HG02973 (cell line): ENCODE data around the gene ZNF492.
"Not testable (repeated sequence)": the region's sequence is repeated elsewhere in the genome, so short reads cannot be mapped to it uniquely, and the experiment has no call there.

Experiments used
- ATAC-seq: cut with Tn5 transposase; IDR thresholded peaks from one replicate; pipeline ENCODE4 v1.9.1; 2021; ENCODE audit warnings: moderate library complexity; ENCODE audit not compliant: unreplicated experiment

Gene ZNF492

DNA sequence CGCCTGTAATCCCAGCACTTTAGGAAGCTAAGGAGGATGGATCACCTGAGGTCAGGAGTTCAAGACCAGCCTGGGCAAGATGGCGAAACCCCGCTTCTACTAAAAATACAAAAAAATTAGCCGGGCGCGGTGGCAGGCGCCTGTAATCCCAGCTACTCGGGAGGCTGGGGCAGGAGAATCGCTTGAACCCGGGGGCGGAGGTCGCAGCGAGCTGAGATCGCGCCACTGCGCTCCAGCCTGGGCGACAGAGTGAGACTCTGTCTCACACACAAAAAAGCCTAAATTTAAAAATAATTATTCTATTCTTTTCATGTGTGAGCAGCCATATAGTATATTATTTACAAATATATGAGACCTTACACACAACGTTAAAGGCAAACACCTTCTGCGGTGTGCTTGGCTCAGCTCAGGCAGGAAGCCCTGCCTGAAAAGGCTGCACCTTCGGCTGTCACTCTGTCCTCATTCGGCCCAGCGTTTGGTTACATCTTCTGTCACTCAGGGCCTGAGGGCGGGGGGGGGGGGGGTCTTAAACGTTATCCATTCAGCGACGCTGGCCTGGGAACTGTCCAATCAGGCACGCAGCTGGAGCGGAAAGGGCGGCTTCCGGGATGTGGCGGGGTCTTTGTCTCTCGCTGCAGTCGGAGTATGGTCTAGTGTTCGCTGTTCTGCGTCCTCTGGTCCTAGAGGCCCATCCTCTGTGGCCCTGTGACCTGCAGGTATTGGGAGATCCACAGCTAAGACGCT lies at the start of gene ZNF492:
TSS of gene ZNF492 (plus strand) at position 619 of the 744 bp plus-strand sequence. CDS start 19,076 bp downstream, outside the sequence.
- ATAC-seq = not testable (repeated sequence)

DNA sequence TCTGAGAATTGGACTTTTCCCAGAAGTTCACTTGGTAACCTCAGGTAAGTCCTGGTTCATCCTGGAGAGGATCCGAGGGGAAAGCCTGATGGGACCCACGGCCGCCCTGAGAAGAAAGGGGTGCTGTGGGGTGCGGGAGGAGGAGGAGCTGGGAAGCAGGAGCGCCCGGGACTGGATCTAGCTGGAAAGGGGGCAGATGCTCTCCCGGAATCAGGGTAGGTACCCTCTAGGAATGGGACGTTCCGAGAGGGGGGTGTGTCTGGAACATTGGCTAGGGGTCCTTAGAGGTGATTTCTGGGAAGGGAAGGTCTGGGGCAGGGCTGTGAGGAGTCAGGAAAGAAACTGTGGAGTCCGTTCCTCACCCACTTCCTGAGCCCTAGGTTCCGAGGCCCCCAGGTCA lies 38.7 kb upstream of the ZNF492 start:
- ATAC-seq = no peak

DNA sequence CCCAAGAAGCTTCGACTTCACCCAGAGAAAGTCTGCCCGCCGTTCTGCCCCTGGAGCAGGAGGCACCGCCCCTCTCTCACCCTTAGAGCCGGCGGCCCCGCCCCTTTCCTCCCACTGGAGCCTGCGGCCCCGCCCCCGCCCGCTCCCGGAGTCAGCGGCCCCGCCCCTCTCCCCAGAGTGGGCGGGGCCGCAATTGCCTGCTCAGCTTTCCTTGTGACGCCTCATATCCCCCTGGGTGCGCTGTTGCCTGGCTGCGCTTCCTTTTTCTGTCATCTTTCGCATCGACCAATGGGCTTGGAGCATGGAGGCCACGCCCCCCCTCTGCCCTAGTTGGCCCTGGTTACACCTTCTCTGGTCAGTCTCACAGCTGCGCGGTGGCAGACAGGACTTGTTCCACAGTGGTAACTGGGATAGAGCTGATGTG lies 38.2 kb upstream of the ZNF492 start:
- no peak for ATAC-seq

DNA sequence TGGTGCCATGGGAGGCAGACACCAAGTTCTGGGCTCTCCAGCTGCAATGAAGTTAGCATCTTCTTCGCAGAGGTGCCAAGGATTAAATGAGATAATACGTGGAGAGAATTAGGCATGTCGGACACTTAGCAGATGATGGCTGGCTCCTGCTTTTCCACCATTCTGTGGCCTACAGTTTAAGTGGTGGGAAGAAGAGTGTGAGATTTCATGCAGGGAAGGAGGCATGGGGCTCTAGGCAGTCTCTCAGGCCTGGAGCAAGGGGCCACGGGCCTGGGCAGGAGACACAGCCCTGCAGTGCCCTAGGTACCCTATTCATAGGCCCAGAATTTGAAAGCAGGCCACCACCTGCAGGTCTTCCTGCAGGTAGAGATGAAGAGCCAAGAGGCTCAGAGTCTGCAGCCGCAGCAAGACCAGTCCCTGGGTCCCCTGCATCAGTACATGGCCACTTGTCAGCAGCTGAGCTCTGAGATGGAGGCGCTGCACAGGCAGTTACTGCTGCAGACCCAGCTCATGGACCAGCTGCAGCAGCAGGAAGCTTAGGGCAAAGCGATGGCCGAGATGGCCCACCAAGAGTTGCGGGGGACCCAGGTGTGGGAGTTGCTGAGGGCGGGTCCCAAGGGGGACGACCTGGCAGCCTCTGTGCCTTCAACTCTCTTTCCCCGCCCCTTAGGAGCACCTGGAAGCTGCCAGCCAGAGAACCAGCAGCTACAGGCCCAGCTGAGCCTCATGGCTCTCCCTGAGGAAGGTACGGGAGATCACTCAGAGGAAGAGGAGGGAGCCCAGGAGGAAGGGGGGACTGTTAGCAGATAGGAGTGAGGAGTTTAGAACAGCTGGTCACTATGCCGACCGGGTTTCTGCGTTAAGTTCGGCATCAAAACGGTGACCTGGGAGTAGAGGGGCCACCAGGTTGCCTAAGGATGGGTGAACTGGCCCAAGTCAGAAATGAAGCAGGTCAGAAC lies 33.2 kb upstream of the ZNF492 start:
- ATAC-seq = no peak

DNA sequence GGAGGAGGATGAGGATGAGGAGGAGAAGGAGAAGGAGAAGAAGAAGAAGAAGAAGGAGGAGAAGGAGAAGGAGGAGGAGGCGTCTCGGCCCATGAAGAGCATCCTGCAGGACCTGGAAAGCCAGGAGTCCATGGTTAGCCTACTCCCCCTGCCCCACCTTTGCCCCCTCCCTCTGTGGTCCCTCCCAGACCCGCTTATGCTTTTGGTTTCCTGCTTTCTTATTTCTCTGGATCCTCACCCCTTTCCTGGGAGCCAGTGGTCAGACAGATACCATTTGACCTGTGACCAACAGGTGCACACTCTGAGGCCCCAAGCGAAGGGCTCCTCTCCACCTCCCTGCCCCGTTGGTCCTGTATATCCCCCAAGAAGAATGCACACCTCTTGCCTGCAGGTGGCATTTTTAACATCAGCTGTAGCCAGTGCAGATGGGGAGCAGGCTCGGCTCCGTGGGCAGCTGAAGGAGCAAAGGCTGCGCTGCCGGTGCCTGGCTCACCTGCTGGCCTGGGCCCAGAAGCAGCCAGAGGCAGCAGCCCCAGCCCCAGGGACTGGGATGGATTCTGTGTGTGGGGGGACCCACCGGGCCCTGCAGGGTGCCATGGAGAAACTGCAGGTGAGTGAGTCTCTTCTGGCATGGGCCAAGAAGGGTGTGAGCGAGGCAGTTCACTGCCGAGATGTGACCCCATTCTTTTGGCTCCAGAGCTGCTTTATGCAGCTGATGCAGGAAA lies 32.1 kb upstream of the ZNF492 start:
- no peak for ATAC-seq

DNA sequence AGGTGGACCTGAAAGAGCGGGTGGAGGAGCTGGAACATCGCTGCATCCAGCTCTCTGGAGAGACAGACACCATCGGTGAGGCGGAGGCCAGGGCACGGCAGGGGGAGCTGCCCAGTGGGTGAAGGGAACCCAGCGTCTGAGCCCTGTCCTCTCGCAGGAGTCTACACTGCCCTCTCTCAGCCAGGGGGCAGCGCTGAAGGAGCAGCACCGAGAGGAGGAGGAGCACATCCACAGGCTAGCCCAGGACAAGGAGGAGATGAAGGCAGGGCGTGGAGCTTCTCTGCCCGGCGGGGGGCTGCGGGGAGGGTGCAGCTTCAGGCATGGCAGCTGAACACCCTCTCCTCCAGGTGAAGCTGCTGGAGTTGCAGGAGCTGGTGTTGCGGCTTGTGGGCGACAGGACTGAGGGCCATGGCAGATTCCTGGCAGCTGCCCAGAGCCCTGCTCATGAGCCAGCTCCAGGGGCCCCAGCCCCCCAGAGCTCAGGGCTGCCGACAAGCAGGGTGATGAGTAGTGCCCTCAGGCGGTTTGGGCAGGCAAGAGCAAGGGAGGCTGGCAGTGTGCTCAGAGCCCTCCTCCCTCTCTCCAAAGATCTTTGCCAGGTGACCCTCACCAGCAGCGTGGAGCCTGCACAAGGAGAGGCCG lies 31.4 kb upstream of the ZNF492 start:
- no peak for ATAC-seq

DNA sequence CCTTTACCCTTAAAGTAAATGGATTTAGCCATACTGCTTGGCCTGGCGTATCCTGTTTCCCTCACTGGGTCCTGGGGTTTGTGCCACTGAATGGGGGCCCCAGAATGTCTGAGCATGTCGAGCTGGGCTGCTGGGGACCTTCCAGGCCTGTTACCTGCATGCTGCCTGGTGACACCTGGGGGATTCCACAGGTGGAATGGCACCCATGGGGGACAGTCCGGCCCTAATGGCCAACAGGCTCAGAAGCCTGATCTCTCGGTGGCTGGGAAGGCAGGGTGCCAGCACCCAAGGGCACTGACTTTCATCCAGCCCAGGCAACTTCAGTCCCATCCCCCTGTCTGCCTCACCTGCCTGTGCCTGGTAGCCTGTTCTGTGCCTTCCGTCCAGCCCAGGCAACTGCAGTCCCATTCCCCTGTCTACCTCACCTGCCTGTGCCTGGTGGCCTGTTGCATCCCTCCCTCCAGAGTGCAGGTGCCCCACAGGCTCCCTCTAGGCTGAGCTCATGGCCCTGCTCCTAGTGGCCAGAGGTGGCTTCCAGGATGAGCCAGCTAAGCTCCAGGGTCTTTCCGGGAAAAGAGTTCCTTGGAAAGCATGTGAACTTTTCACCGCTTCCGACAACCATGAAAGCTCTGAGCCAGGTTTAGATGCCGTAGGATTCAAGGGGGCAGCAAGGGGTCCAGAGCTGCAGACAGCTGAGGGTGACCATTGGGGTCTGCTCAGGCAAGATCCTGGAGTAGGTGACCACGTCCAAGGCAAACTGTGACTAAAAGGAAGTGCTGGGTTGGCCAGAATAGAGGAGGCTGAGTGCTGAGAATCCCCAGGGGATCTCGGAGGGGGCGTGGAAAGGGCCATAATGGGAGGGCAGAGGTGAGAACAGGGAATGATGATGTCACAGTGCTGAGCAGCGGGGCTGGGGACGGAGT lies 30.3 kb upstream of the ZNF492 start:
- no peak for ATAC-seq

DNA sequence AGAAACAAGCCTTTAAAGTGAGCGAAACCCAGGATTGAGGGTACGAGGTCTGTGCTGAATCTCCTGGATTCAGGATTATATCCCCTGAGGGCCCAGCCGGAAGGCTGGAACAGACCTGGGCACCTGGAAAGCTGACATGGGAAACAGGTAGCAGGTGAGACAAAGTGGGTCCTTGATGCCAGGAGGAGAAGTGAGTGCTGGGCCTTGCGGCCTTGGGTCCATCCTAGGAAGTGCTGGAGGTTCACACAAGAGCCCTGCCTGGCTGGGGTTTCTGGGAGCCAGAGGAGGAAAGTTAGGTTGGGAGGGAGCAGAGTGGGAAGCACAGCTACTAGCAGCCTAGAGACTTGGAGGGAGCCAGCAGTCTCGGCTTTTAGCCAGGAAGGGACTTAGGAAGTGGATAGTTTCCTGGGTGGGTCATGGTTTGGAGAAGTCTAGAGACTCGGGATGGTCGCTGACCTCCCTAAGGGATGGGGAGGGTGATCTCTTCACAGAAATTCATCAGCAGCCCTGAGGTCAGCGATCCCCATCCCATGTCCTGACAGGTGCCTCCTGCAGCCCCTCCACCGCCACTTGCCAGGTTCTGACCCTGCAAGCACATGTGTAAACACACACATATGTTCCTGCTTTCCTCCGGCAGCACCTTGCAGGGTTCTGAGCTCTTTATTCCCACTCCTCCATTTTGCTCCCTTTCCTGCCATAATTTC lies 29.4 kb upstream of the ZNF492 start:
- no peak for ATAC-seq

DNA sequence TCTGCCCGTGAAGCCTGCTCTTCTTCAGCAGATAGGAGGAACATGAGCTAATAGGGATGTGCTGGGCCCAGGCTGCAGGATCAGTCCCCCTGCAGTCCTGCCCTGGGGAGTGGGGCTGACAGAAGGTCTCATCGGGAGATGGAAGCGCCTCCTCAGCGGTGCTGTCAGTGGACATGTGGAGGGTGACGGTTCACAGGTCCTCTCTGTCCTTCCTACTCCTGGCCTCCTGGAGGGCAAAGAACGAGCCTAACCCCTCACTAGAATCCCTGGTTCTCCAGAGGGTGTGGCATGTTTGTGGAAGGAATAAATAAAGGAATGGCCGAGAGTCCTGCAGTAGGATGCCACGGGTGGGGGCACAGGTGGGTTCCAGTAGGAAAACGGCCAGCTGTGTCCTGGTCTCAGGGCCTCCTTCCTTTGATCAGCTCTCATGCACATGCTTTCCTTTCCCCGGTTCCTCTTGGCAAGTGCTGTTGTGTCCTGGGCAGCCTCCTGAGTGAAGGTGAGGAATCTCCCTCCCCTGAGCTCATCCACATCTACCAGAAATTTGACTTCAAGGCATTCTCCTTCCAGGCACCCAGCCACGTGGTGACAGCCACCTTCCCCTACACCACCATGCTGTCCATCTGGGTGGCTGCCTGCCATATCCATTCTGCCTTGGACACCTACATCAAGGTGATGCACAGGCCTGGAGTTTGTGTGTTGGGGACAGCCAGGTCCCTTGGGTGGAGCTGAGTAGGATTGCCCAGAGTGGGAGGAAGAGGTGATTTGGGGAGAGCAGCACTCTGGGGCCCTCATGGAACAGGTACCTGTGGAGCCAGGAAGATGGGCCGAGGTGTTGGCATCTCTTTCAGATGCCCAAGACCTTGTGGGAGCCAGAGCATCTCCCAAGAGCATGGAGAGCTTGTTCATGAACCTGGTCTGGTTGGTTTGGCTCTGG lies 28.6 kb upstream of the ZNF492 start:
- ATAC-seq = no peak

DNA sequence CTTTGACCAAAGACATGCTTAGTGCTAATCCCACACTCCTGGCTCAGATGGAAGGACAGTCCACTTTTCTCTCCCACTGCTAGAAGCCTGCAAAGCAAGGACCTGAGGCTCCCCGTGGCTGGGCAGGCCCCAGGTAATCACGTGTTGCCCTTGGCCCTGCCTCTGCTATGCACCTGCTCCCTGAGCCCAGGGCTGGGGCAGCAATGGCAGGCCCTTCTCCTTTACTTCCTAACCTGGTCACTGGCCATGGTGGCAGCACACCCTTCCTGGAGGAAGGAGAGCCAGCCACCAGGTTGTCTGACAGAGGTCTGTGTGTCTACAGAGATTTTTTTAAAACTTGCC lies 27.9 kb upstream of the ZNF492 start:
- ATAC-seq = no peak

DNA sequence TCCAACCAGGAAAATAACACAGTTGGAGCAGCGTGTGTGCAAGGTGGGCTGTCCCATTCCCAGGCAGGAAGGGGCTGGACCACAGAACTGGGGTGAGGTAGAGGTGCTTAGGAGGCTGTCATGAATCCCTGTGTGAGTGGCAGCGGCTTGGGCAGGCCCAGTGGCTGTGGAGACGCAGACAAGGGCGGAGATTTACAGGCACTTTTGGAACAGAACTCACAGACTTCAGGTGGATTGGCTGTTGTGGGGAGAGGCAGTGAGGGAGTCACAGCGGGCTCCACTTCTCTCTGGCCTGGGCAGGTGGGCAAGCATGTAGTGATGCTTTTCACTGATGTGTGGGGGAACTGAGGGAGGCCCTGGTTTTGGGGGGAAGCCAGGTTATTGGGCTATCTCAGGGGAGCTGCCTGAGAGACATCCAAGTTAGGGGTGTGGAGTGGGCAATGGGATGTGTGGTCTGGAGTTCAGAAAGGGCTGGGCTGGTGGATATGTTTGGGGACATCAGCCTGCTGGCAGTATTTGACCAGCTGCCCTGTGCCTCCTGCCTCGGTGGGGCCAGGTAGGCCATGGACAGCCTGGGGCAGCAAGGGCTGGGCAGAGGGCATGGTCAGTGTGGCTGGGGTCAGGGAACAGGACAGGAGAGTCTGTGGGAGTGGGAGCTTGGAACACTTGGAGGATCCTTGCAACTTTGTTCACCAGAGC lies 27.0 kb upstream of the ZNF492 start:
- ATAC-seq = no peak

DNA sequence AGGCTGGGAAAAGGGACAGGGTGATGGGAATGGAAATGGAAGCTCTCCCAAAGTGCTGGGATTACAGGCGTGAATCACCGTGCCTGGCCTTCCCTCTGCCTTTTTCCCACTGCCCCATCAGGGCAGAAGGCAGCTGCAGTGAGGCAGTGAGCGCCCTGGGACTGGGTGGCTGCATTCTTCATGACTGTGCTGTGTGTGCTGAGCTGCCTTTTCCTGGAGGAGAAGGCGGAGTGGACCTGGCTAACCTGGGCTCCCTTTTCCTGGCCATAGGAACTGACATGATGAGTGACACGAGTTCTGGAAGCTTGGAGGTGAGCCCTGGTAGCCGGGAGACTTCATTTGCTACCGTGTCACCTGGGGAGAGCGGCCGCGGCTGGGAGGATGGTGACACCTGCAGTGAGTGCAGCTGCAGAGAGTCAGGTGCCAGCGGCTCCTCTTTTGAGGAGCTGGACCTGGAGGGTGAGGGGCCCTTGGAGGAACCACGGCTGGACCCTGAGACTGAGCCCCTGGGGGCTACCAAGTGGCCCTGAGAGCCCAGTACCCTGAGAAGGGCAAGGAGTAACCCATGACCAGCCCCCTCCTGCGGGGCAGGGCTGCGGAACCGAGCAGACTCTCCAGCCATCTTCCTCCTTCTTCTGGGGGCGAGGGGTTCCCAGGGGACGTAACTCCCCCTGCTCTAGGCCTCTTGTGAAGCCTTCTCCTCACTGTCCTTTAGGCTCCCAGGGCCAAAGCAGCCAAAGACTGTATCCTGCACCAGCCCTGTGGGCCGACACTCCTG lies 26.3 kb upstream of the ZNF492 start:
- no peak for ATAC-seq

DNA sequence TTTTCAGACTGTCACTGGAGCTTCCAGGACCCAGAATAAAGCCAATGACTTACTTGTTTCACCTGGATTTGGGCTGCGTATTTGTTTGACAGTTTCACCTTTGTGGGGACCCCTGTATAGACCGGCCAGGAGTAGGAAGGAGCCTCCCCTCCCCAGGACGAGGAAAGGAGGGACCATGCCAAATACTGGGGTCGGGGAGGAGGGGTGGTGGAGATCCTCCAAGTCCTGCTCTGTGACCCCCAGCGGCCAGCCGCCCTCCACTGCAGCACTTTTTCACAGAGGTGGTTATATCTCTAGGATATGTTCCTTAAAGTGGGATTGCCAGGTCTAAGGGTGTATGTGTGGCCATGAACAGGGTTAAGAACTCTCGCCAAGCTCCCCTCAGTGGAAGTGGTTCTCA lies 25.7 kb upstream of the ZNF492 start:
- no peak for ATAC-seq

DNA sequence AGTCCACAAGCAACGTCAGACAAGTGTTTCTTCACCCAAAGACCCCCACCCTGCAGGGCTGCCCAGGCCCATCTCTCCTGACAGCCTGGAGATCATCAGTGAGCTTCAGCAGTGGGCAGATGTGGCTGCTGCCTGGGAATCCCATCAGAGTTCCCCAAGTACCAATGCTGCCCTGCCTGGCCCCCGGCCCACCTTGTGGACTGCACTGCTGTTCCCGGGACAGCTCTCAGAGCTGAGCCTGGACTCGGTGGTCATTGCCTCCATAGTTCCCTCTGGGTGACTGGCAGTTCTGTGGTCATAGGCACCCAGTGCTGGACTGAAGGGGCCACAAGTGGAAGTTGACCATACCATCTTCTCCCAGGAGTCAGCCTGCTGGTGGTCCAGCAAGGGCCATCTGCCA lies 24.5 kb upstream of the ZNF492 start:
- ATAC-seq = no peak

DNA sequence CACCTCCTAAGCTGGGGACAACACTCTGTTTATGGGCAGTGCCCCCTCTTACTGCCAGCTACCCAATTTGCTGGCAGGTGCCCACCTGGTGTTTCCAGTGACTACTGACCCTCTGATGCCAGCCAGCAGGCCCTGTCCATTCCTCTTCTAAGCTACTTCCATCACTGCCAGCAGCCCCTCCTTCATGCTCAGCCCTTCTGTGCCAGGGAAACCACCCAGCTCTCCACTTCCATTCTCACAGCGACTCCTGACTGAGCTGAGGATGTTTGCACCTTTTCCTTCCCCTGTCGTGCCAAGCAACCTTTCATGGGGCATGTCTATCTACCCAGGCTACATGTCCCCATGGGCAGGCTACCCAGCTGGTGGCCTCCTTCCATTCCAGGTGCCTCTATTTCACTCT lies 24.0 kb upstream of the ZNF492 start:
- no peak for ATAC-seq

DNA sequence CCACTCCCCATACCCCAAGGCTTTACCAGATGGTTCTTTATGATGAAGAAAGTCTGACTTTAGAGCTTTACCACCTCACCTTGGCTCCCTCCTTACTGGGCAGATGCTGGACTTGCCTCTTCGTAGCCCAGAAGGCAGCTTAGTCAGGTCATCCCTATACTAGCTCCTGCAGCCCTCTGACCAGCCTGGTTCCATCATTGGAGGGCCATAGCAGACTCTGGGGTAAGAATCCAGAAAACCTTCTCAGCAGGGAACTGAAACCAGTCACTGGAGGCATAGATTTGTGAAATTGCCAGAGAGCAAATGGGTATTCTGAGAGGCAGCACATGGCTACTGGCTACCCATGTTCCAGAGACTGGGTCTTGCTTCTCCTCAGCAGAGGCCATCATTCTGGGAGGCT lies 21.8 kb upstream of the ZNF492 start:
- ATAC-seq = no peak

DNA sequence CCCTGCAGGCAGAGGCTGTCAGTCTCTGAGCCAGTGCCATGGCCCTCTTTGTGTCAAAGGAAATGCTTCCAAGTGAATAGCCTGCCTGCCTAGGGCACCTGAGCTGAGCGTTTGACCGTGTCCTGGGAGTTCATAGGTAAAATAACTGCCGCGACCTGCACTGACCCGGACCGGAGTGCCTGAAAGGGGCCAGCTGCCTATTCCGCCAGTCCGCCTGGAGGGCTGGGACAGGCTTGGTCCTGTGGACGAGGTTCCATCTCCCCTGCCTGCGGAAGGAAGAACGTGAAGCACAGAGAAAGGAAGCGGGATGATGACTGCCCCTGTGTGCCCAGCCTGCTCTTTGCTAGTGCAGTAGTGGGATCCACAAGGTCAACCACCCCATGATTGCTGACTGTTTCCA lies 17.5 kb upstream of the ZNF492 start:
- no peak for ATAC-seq
